Measurements from ENCODE around the gene STH. TPM values are rescaled to one million over a fixed set of nuclear protein-coding genes. Genes with fewer than 3 reads are reported as not detected.

The STH gene
- total RNA-seq, 1 donor from 2014 or later = not detected

- Mint-ChIP-seq H3K4me1 (ENCODE audit: unreplicated experiment) (peaks cover 3% of the 10 kb centered on the region), H3K27ac (ENCODE audit: unreplicated experiment) (no peak overlapping the region), H3K27me3 (ENCODE audit: unreplicated experiment) (no peaks in the 10 kb centered on the region), H3K36me3 (ENCODE audit: unreplicated experiment) (peaks cover 19% of the 10 kb centered on the region), H3K4me3 (ENCODE audit: unreplicated experiment) (no peak overlapping the region), H3K9me3 (ENCODE audit: unreplicated experiment) (no peaks in the 10 kb centered on the region)
- no peak for TF ChIP-seq CTCF (IDR thresholded peaks at IDR 0.05)
- no peak for DNase-seq (ENCODE audit: extremely low spot score, unreplicated experiment)
Observed at GRCh38 chr17:46023783-46024388, 24.8 kb downstream of the STH start.

DNA sequence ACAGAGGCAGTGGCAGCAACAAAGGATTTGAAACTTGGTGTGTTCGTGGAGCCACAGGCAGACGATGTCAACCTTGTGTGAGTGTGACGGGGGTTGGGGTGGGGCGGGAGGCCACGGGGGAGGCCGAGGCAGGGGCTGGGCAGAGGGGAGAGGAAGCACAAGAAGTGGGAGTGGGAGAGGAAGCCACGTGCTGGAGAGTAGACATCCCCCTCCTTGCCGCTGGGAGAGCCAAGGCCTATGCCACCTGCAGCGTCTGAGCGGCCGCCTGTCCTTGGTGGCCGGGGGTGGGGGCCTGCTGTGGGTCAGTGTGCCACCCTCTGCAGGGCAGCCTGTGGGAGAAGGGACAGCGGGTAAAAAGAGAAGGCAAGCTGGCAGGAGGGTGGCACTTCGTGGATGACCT is 25.5 kb downstream of the STH start:
- DNase-seq (ENCODE audit: extremely low spot score, unreplicated experiment) = no peak
- Mint-ChIP-seq H3K9me3 (ENCODE audit: unreplicated experiment) (no peaks in the 10 kb centered on the region), H3K4me3 (ENCODE audit: unreplicated experiment) (no peak overlapping the region), H3K4me1 (ENCODE audit: unreplicated experiment) (peaks cover 3% of the 10 kb centered on the region), H3K36me3 (ENCODE audit: unreplicated experiment) (peaks cover 26% of the 10 kb centered on the region), H3K27me3 (ENCODE audit: unreplicated experiment) (no peaks in the 10 kb centered on the region), H3K27ac (ENCODE audit: unreplicated experiment) (no peak overlapping the region)
- TF ChIP-seq CTCF (IDR thresholded peaks at IDR 0.05) = no peak

DNA sequence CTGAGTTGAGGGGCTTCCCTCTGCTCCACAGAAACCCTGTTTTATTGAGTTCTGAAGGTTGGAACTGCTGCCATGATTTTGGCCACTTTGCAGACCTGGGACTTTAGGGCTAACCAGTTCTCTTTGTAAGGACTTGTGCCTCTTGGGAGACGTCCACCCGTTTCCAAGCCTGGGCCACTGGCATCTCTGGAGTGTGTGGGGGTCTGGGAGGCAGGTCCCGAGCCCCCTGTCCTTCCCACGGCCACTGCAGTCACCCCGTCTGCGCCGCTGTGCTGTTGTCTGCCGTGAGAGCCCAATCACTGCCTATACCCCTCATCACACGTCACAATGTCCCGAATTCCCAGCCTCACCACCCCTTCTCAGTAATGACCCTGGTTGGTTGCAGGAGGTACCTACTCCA is 26.0 kb downstream of the STH start:
- Mint-ChIP-seq H3K4me1 (ENCODE audit: unreplicated experiment) (peaks cover 3% of the 10 kb centered on the region), H3K36me3 (ENCODE audit: unreplicated experiment) (peaks cover 27% of the 10 kb centered on the region), H3K4me3 (ENCODE audit: unreplicated experiment) (no peak overlapping the region), H3K9me3 (ENCODE audit: unreplicated experiment) (no peaks in the 10 kb centered on the region), H3K27me3 (ENCODE audit: unreplicated experiment) (no peaks in the 10 kb centered on the region), H3K27ac (ENCODE audit: unreplicated experiment) (no peak overlapping the region)
- TF ChIP-seq CTCF (IDR thresholded peaks at IDR 0.05) = no peak
- DNase-seq (ENCODE audit: extremely low spot score, unreplicated experiment) = no peak

GRCh38 chr17:46025510-46026165 is 26.6 kb downstream of the STH start:
- H3K4me3 Mint-ChIP-seq (ENCODE audit: unreplicated experiment) = no peak overlapping the region
- no peaks in the 10 kb centered on the region for H3K27me3 Mint-ChIP-seq (ENCODE audit: unreplicated experiment)
- TF ChIP-seq CTCF (IDR thresholded peaks at IDR 0.05) = no peak
- peaks cover 3% of the 10 kb centered on the region for H3K4me1 Mint-ChIP-seq (ENCODE audit: unreplicated experiment)
- no peak overlapping the region for H3K27ac Mint-ChIP-seq (ENCODE audit: unreplicated experiment)
- no peak for DNase-seq (ENCODE audit: extremely low spot score, unreplicated experiment)
- no peaks in the 10 kb centered on the region for H3K9me3 Mint-ChIP-seq (ENCODE audit: unreplicated experiment)
- H3K36me3 Mint-ChIP-seq (ENCODE audit: unreplicated experiment) = peaks cover 33% of the 10 kb centered on the region

GRCh38 chr17:46026166-46027047 is 27.4 kb downstream of the STH start:
- H3K4me1 Mint-ChIP-seq (ENCODE audit: unreplicated experiment) = peaks cover 3% of the 10 kb centered on the region
- TF ChIP-seq CTCF (IDR thresholded peaks at IDR 0.05) = no peak
- H3K27ac Mint-ChIP-seq (ENCODE audit: unreplicated experiment) = no peak overlapping the region
- H3K4me3 Mint-ChIP-seq (ENCODE audit: unreplicated experiment) = no peak overlapping the region
- DNase-seq (ENCODE audit: extremely low spot score, unreplicated experiment) = no peak
- peaks cover 41% of the 10 kb centered on the region for H3K36me3 Mint-ChIP-seq (ENCODE audit: unreplicated experiment)
- no peaks in the 10 kb centered on the region for H3K9me3 Mint-ChIP-seq (ENCODE audit: unreplicated experiment)
- H3K27me3 Mint-ChIP-seq (ENCODE audit: unreplicated experiment) = no peaks in the 10 kb centered on the region
